ENCODE results near the gene DHX16. TPM values are rescaled to one million over a fixed set of nuclear protein-coding genes. Genes with fewer than 3 reads are reported as not detected.
A peak's percentile ranks its signal among the peaks of the same experiment; 100 is the strongest.

DHX16 gene
- total and polyA plus RNA-seq, 9 of the 15 experiments (the other 6 are each of a cell fraction or from before 2014, with no cell fraction given), result 14.6 to 66.1 (median 47.5) TPM

DNA sequence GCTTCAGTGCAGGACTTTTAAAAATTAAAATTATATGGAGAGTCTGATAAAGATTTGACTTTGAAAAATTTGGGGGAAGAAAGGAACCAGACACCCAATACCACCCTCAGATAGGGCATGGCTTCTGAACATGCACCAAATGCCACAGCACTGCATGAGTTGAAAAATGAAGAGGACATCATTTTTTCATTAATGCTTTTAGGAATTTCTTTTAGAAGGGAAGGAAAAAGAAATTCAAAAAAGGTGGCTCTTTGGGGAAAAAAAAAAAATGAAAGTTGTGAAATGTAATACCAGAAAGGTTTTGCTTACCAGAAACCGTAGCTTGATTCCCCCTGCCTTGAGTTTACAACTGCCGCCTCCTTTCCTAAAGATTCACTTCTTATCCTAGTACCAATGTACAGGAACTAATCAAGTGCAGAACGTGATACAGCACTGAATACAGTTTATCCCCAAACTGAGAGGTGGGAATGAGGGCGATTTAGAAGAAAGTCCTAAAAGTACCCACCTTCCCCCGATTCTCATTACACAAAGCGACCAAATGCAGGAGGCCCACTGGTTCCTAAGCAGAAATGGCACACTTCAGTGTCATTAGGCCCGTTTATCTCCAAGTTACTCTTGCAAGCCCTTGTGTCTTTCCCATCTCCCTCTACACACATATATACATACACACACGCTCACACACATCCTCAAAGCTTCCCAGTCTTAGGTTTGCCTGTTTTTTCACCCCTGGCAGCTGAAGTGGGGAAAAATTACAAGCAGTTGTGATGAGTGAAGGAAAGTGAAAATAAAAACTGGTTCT, 58.6 kb downstream of the DHX16 start (continued):
- TF ChIP-seq, protein P1, sequence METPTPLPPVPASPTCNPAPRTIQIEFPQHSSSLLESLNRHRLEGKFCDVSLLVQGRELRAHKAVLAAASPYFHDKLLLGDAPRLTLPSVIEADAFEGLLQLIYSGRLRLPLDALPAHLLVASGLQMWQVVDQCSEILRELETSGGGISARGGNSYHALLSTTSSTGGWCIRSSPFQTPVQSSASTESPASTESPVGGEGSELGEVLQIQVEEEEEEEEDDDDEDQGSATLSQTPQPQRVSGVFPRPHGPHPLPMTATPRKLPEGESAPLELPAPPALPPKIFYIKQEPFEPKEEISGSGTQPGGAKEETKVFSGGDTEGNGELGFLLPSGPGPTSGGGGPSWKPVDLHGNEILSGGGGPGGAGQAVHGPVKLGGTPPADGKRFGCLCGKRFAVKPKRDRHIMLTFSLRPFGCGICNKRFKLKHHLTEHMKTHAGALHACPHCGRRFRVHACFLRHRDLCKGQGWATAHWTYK (CRISPR knock-in tag; IDR thresholded peaks at IDR 0.05), result no peak; the same call in 1 of the 2 replicates
- TF ChIP-seq ZNF696 (CRISPR knock-in tag; conservative IDR thresholded peaks at IDR 0.05) (no peak; the same call in 1 of the 2 replicates), MTF1 (CRISPR knock-in tag; IDR thresholded peaks at IDR 0.05; ENCODE audit: borderline replicate concordance) (no peak), ZNF3 (CRISPR knock-in tag; IDR thresholded peaks at IDR 0.05) (peak; percentile 35; the same call in 1 of the 2 replicates), ZNF143 (CRISPR knock-in tag; IDR thresholded peaks at IDR 0.05) (no peak), YBX1 (IDR thresholded peaks at IDR 0.05) (no peak), CHD1 (IDR thresholded peaks at IDR 0.05; ENCODE audit: low read length) (no peak), SAP30 (IDR thresholded peaks at IDR 0.05; ENCODE audit: borderline replicate concordance, insufficient read depth, low read depth, low read length, poor library complexity, severe bottlenecking) (no peak), ZNF583 (CRISPR knock-in tag; IDR thresholded peaks at IDR 0.05) (no peak), ZNF384 (IDR thresholded peaks at IDR 0.05; ENCODE audit: low read depth, low read length) (no peak), FOXM1 (IDR thresholded peaks at IDR 0.05; ENCODE audit: low read depth) (no peak), FOXM1 (CRISPR knock-in tag; IDR thresholded peaks at IDR 0.05; ENCODE audit: low read depth) (no peak), ZFP1 (CRISPR knock-in tag; IDR thresholded peaks at IDR 0.05) (peak; percentile 30; the same call in 1 of the 2 replicates), RBM14 (IDR thresholded peaks at IDR 0.05; ENCODE audit: borderline replicate concordance, insufficient read depth, low read depth, low read length) (no peak)
- TF ChIP-seq, protein P2, sequence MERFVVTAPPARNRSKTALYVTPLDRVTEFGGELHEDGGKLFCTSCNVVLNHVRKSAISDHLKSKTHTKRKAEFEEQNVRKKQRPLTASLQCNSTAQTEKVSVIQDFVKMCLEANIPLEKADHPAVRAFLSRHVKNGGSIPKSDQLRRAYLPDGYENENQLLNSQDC (CRISPR knock-in tag; IDR thresholded peaks at IDR 0.05), result no peak
- TF ChIP-seq, protein P3, sequence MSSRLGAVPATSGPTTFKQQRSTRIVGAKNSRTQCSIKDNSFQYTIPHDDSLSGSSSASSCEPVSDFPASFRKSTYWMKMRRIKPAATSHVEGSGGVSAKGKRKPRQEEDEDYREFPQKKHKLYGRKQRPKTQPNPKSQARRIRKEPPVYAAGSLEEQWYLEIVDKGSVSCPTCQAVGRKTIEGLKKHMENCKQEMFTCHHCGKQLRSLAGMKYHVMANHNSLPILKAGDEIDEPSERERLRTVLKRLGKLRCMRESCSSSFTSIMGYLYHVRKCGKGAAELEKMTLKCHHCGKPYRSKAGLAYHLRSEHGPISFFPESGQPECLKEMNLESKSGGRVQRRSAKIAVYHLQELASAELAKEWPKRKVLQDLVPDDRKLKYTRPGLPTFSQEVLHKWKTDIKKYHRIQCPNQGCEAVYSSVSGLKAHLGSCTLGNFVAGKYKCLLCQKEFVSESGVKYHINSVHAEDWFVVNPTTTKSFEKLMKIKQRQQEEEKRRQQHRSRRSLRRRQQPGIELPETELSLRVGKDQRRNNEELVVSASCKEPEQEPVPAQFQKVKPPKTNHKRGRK (tag; IDR thresholded peaks at IDR 0.05), result no peak
- TF ChIP-seq, protein P4, sequence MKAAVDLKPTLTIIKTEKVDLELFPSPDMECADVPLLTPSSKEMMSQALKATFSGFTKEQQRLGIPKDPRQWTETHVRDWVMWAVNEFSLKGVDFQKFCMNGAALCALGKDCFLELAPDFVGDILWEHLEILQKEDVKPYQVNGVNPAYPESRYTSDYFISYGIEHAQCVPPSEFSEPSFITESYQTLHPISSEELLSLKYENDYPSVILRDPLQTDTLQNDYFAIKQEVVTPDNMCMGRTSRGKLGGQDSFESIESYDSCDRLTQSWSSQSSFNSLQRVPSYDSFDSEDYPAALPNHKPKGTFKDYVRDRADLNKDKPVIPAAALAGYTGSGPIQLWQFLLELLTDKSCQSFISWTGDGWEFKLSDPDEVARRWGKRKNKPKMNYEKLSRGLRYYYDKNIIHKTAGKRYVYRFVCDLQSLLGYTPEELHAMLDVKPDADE (conservative IDR thresholded peaks at IDR 0.05; ENCODE audit: control insufficient read depth, low read depth, low read length), result no peak
- TF ChIP-seq, protein P5, sequence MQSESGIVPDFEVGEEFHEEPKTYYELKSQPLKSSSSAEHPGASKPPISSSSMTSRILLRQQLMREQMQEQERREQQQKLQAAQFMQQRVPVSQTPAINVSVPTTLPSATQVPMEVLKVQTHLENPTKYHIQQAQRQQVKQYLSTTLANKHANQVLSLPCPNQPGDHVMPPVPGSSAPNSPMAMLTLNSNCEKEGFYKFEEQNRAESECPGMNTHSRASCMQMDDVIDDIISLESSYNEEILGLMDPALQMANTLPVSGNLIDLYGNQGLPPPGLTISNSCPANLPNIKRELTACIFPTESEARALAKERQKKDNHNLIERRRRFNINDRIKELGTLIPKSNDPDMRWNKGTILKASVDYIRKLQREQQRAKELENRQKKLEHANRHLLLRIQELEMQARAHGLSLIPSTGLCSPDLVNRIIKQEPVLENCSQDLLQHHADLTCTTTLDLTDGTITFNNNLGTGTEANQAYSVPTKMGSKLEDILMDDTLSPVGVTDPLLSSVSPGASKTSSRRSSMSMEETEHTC (IDR thresholded peaks at IDR 0.05), result no peak

Data from K562 (cell line).